ENCODE data around the gene PRR20B.
A peak's percentile ranks its signal among the peaks of the same experiment; 100 is the strongest.
"Not testable (repeated sequence)": the region's sequence is repeated elsewhere in the genome, so short reads cannot be mapped to it uniquely, and the experiment has no call there.

PRR20B gene

GRCh38 chr13:57147188-57147587 is at the start of gene PRR20B:
Gene PRR20B (plus strand): TSS chr13:57147488. CDS start chr13:57147875, 387 bp downstream.
- not testable (repeated sequence) for DNase-seq

GRCh38 chr13:57114945-57115344 is 32.3 kb upstream of the PRR20B start:
- no peak for DNase-seq

GRCh38 chr13:57123681-57124080 is 23.6 kb upstream of the PRR20B start:
- DNase-seq: peak; percentile 67

- DNase-seq: no peak
Measured at GRCh38 chr13:57128909-57129308, 18.4 kb upstream of the PRR20B start.

GRCh38 chr13:57136093-57136492 is 11.2 kb upstream of the PRR20B start:
- DNase-seq: no peak

GRCh38 chr13:57137585-57137984 is 9.7 kb upstream of the PRR20B start:
- DNase-seq: no peak

- no peak for DNase-seq
Measured at GRCh38 chr13:57138988-57139387, 8.3 kb upstream of the PRR20B start.

GRCh38 chr13:57139781-57140180 is 7.5 kb upstream of the PRR20B start:
- not testable (repeated sequence) for DNase-seq

GRCh38 chr13:57140235-57140968 is 6.9 kb upstream of the PRR20B start, which contains the start of gene PRR20A:
Gene PRR20A (plus strand): TSS chr13:57140918. CDS start chr13:57141305, 387 bp downstream.
- not testable (repeated sequence) for DNase-seq

- DNase-seq: not testable (repeated sequence)
Measured at GRCh38 chr13:57148106-57148505, 818 bp downstream of the PRR20B start.

GRCh38 chr13:57153761-57154160 is 6.5 kb downstream of the PRR20B start, which contains the start of gene PRR20C:
Gene PRR20C (plus strand): TSS chr13:57154061. CDS start chr13:57154448, 387 bp downstream.
- DNase-seq: not testable (repeated sequence)

GRCh38 chr13:57160332-57160731 is 13.0 kb downstream of the PRR20B start, which contains the start of gene PRR20D:
Gene PRR20D (plus strand): TSS chr13:57160632. CDS start chr13:57161019, 387 bp downstream.
- not testable (repeated sequence) for DNase-seq

GRCh38 chr13:57166897-57167296 is 19.6 kb downstream of the PRR20B start, which contains the start of gene PRR20E:
Gene PRR20E (plus strand): TSS chr13:57167197. CDS start chr13:57167584, 387 bp downstream.
- DNase-seq: not testable (repeated sequence)

GRCh38 chr13:57191667-57192066 is 44.4 kb downstream of the PRR20B start:
- DNase-seq: no peak

Data from NCI-H69 (cell line).